Measurements from ENCODE around the gene PCBP3.
"Not testable (repeated sequence)": the region's sequence is repeated elsewhere in the genome, so short reads cannot be mapped to it uniquely, and the experiment has no call there.

The PCBP3 gene

GRCh38 chr21:45945868-45946210 lies 302.3 kb downstream of the PCBP3 start:
- no peak for DNase-seq (ENCODE audit: low spot score)

GRCh38 chr21:45947296-45947695 lies 303.8 kb downstream of the PCBP3 start:
- no peak for DNase-seq (ENCODE audit: low spot score)

- DNase-seq (ENCODE audit: low spot score) = no peak
Observed at GRCh38 chr21:45947716-45948255, 304.3 kb downstream of the PCBP3 start.

GRCh38 chr21:45948576-45949141 lies 305.1 kb downstream of the PCBP3 start:
- no peak for DNase-seq (ENCODE audit: low spot score)

GRCh38 chr21:45949928-45950739 lies 306.6 kb downstream of the PCBP3 start:
- no peak for DNase-seq (ENCODE audit: low spot score)

- peak; percentile 81 for DNase-seq (ENCODE audit: low spot score)
Observed at GRCh38 chr21:45950740-45951515, 307.4 kb downstream of the PCBP3 start.

- DNase-seq (ENCODE audit: low spot score) = no peak
Observed at GRCh38 chr21:45951676-45952075, 308.2 kb downstream of the PCBP3 start.

- not testable (repeated sequence) for DNase-seq (ENCODE audit: low spot score)
Observed at GRCh38 chr21:45952527-45952926, 309.0 kb downstream of the PCBP3 start.

- DNase-seq (ENCODE audit: low spot score) = no peak
Observed at GRCh38 chr21:45952974-45953373, 309.4 kb downstream of the PCBP3 start.

GRCh38 chr21:45954261-45954660 lies 310.7 kb downstream of the PCBP3 start:
- DNase-seq (ENCODE audit: low spot score) = no peak

GRCh38 chr21:45954921-45955320 lies 311.4 kb downstream of the PCBP3 start:
- DNase-seq (ENCODE audit: low spot score) = no peak

- no peak for DNase-seq (ENCODE audit: low spot score)
Observed at GRCh38 chr21:45957551-45957950, 314.0 kb downstream of the PCBP3 start.

- DNase-seq (ENCODE audit: low spot score) = no peak
Observed at GRCh38 chr21:45957981-45958600, 314.6 kb downstream of the PCBP3 start.

GRCh38 chr21:45959182-45959581 lies 315.7 kb downstream of the PCBP3 start:
- DNase-seq (ENCODE audit: low spot score) = no peak

GRCh38 chr21:45959779-45960390 lies 316.4 kb downstream of the PCBP3 start:
- no peak for DNase-seq (ENCODE audit: low spot score)

- not testable (repeated sequence) for DNase-seq (ENCODE audit: low spot score)
Observed at GRCh38 chr21:45961408-45961807, 317.9 kb downstream of the PCBP3 start.

GRCh38 chr21:45962531-45963231 lies 319.2 kb downstream of the PCBP3 start:
- no peak for DNase-seq (ENCODE audit: low spot score)

- DNase-seq (ENCODE audit: low spot score) = no peak
Observed at GRCh38 chr21:45963232-45963570, 319.7 kb downstream of the PCBP3 start.

- DNase-seq (ENCODE audit: low spot score) = peak; percentile 54
Observed at GRCh38 chr21:45964649-45965048, 321.1 kb downstream of the PCBP3 start.

- DNase-seq (ENCODE audit: low spot score) = no peak
Observed at GRCh38 chr21:45965084-45965809, 321.7 kb downstream of the PCBP3 start.
